Measurements from ENCODE around the gene NPRL2.

NPRL2 gene

GRCh38 chr3:50339485-50340146 is 11.0 kb downstream of the NPRL2 start:
- TF ChIP-seq, protein P1, sequence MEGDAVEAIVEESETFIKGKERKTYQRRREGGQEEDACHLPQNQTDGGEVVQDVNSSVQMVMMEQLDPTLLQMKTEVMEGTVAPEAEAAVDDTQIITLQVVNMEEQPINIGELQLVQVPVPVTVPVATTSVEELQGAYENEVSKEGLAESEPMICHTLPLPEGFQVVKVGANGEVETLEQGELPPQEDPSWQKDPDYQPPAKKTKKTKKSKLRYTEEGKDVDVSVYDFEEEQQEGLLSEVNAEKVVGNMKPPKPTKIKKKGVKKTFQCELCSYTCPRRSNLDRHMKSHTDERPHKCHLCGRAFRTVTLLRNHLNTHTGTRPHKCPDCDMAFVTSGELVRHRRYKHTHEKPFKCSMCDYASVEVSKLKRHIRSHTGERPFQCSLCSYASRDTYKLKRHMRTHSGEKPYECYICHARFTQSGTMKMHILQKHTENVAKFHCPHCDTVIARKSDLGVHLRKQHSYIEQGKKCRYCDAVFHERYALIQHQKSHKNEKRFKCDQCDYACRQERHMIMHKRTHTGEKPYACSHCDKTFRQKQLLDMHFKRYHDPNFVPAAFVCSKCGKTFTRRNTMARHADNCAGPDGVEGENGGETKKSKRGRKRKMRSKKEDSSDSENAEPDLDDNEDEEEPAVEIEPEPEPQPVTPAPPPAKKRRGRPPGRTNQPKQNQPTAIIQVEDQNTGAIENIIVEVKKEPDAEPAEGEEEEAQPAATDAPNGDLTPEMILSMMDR (IDR thresholded peaks at IDR 0.05; ENCODE audit: low read depth, low read length), result no peak
- H3K4me3 ChIP-seq (ENCODE audit: low read depth, low read length), result peak overlapping the region; percentile 64

GRCh38 chr3:50338965-50339364 is 11.6 kb downstream of the NPRL2 start:
- TF ChIP-seq, protein P1 (IDR thresholded peaks at IDR 0.05; ENCODE audit: low read depth, low read length), result no peak
- no peak overlapping the region for H3K4me3 ChIP-seq (ENCODE audit: low read depth, low read length)

DNA sequence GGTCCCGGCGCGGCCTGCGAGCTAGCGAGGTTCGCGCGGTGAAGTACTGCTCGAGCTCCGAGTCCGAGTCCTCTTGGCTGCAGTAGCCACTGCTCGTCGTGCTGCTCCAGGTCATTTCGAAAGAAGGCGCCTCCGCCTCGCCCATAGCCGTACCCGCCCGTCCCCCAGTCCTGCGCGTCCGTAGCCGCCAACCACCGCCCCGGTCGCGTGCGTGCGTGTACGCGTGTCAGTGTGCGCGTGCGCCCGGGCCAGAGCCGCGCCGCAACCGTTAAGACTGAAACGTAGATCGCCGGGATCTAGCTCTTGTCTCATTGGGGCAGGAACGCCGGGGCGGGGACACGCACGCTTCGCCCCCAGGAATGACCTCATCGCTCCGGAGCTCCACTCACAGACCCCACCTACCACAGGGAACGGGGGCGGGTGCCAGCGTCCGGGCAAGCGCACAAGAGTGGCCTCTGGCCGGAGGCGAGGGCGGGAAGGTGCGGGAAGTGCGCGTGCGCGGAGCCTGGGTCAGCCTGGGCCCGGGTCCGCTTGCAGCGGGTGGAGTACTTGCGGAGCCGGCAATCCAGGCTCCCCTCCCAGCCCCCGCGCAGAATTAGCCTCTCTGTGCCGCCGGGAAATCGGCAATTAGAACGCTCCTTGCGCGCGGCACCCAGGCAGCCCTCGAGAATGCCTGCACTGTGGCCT is 13.3 kb downstream of the NPRL2 start:
- H3K4me3 ChIP-seq (ENCODE audit: low read depth, low read length), result peak overlapping the region; percentile 80
- TF ChIP-seq, protein P1 (IDR thresholded peaks at IDR 0.05; ENCODE audit: low read depth, low read length), result no peak

DNA sequence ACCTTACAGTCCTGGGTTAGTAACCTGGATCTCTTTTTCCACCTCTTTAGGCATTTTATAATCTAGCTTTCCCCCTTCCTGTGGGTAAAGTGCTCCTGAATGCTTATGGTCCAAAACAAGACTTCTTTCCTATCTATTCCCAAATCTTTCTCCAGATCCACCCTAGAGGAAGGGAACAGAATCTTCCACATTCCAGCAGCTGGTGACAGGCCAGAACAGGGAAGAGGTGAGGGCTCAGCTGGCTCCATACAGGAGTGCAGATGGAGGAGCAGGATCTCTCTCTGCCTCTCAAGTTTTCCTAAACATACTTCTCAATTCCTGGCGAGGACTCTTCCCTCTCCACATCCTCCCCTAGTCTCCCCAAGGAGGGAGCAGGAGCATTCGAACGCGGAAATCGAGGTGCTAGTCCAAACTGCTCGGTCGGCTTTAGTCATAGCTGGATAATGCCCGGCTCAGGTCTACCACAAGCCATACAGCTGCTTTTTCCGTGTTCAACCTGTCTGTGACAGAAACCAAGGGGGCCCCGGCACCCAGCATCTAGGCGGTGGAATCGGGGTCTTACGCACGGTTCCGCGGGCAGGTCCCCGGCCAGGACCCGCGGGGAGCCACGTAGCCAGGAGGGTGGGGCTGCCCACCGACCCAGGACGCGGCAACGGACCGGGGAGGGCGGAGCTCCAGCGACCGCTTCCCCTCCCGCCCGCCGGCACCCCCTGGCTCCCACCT is 14.0 kb downstream of the NPRL2 start:
- TF ChIP-seq, protein P1 (IDR thresholded peaks at IDR 0.05; ENCODE audit: low read depth, low read length), result no peak
- H3K4me3 ChIP-seq (ENCODE audit: low read depth, low read length), result peak overlapping the region; percentile 80

- H3K4me3 ChIP-seq (ENCODE audit: low read depth, low read length), result no peak overlapping the region; the same call in 1 of the 2 replicates
- TF ChIP-seq, protein P1 (IDR thresholded peaks at IDR 0.05; ENCODE audit: low read depth, low read length), result no peak
These were observed 16.1 kb downstream of the NPRL2 start for GRCh38 chr3:50334339-50335075.

DNA sequence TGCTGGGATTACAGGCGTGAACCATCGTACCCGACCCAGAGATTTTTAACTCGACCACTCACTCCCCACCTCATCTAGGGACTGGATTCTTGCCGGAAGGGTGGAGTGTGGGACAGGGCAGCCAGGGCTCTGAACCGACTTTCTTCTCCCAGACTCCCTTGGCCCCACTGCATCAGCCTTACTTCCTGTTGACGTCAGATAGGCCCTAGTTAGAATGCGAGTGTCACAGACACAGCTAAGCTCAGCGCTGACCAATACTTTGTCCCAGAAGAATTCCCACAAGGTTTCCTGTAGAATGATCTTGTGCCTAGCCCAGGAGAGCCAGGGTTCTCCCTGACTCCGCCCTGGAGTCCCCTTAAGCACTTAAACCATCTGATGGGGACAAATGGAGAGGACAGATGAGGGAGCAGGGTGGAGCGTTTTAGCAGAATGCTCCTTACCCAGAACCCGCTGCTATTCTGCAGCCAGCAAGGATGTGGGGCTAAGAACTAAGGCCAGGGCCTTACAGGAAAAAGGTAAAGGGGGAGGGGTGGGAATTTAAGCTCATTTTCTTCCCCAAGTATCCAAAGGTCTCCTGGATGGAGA is 16.7 kb downstream of the NPRL2 start:
- H3K4me3 ChIP-seq (ENCODE audit: low read depth, low read length), result no peak overlapping the region

More for the DNA sequence above, 16.7 kb downstream of the NPRL2 start:
- TF ChIP-seq, protein P1 (IDR thresholded peaks at IDR 0.05; ENCODE audit: low read depth, low read length), result no peak
